BJ (cell line): ENCODE measurements around the gene SNRPD3. TPM values are rescaled to one million over a fixed set of nuclear protein-coding genes. Genes with fewer than 3 reads are reported as not detected.

Source experiments
- CTCF ChIA-PET: fragments of 350-600 bp; formaldehyde crosslinking; extraction: SDS; loops from one replicate; lab custom pipeline; 2021; ENCODE audit warnings: antibody characterized with exemption, inconsistent platforms; lab: Yijun Ruan, JAX
- POLR2A ChIA-PET: fragments of 300-600 bp; sonication (Branson Sonifier 250); formaldehyde crosslinking; extraction: SDS; loops from one replicate; lab custom pipeline; 2021; ENCODE audit warnings: antibody characterized with exemption; lab: Charles Lee
- DNase-seq: peaks from one replicate; pipeline ENCODE4 v3.0.0-alpha.2; 2011; ENCODE audit warnings: low read depth
- H3K27me3 ChIP-seq: 2 replicates; pipeline ENCODE4 v1.6.0; 2011; ENCODE audit warnings: low read length; ENCODE audit not compliant: control insufficient read depth, insufficient read depth
- H3K36me3 ChIP-seq: 2 replicates; pipeline ENCODE4 v1.5.1; 2011; ENCODE audit warnings: low read length; ENCODE audit not compliant: control insufficient read depth, insufficient read depth
- H3K4me3 ChIP-seq: 2 replicates; pipeline ENCODE4 v1.5.1; 2011; ENCODE audit warnings: low read depth, mild to moderate bottlenecking, control low read depth, low read length
- CTCF ChIP-seq: IDR thresholded peaks from 2 replicates; pipeline ENCODE4 v1.5.1; 2011; ENCODE audit warnings: low read depth, mild to moderate bottlenecking, control low read depth, inconsistent platforms, low read length, moderate library complexity; ENCODE audit not compliant: insufficient read depth
- polyA plus RNA-seq: library from polyadenylated mRNA; depleted of rRNA; stranded (reverse); fragments of >200 nt; gene quantifications from 2 replicates; pipeline ENCODE4 v1.2.3, GENCODE V29; 2011

The SNRPD3 gene
- polyA plus RNA-seq, 1 experiment = 168 TPM

- TF ChIP-seq CTCF = no peak
- Histone ChIP-seq H3K27me3 (peaks cover 8% of the 10 kb centered on the region), H3K4me3 (no peak overlapping the region), H3K36me3 (no peaks in the 10 kb centered on the region)
- POLR2A ChIA-PET = no interaction called here
- DNase-seq = no peak
- CTCF ChIA-PET = interaction anchor here (0.7 to 1.1 kb wide), 2 partner anchors 9 to 13 kb away, joined by 4 read pairs; no protein-coding TSS in a partner anchor
Observed at GRCh38 chr22:24517446-24517845, 38.4 kb upstream of the SNRPD3 start.

GRCh38 chr22:24518228-24518627 lies 37.6 kb upstream of the SNRPD3 start:
- Histone ChIP-seq H3K4me3 (no peak overlapping the region), H3K36me3 (no peaks in the 10 kb centered on the region), H3K27me3 (peaks cover 7% of the 10 kb centered on the region)
- POLR2A ChIA-PET = no interaction called here
- TF ChIP-seq CTCF = no peak
- DNase-seq = no peak
- CTCF ChIA-PET = interaction anchor here (1.0 to 1.2 kb wide), 3 partner anchors 14 to 329 kb away, joined by 3 to 4 read pairs (median 3); no protein-coding TSS in a partner anchor

GRCh38 chr22:24518771-24519485 lies 36.9 kb upstream of the SNRPD3 start:
- POLR2A ChIA-PET = no interaction called here
- Histone ChIP-seq H3K4me3 (no peak overlapping the region), H3K27me3 (peaks cover 6% of the 10 kb centered on the region), H3K36me3 (no peaks in the 10 kb centered on the region)
- DNase-seq = no peak
- CTCF ChIA-PET = interaction anchor here (1.0 to 1.2 kb wide), 2 partner anchors 98 to 330 kb away, joined by 3 read pairs; no protein-coding TSS in a partner anchor
- TF ChIP-seq CTCF = no peak

- CTCF ChIA-PET = interaction anchor here (1.0 kb wide), 1 partner anchor 99 kb away, joined by 3 read pairs; no protein-coding TSS in a partner anchor
Observed at GRCh38 chr22:24519496-24519895, 36.3 kb upstream of the SNRPD3 start.

More at GRCh38 chr22:24519496-24519895, 36.3 kb upstream of the SNRPD3 start:
- Histone ChIP-seq H3K36me3 (no peaks in the 10 kb centered on the region), H3K27me3 (peaks cover 2% of the 10 kb centered on the region), H3K4me3 (no peak overlapping the region)
- no peak for TF ChIP-seq CTCF
- no peak for DNase-seq
- POLR2A ChIA-PET = no interaction called here
